MM.1S (cell line): Measurements from ENCODE around the gene PREX1.

ENCODE experiments used
- CTCF ChIP-seq: fragments of 300-600 bp; sonication (generic); IDR thresholded peaks from 2 replicates; pipeline ENCODE4 v1.5.1; 2016; ENCODE audit warnings: antibody characterized with exemption, low read length, mixed read lengths
- EZH2 ChIP-seq: fragments of 300-600 bp; sonication (generic); optimal IDR thresholded peaks from 2 replicates; pipeline ENCODE3; 2017; ENCODE audit warnings: low read depth, mild to moderate bottlenecking, antibody characterized with exemption, low read length, mixed read lengths

DNA sequence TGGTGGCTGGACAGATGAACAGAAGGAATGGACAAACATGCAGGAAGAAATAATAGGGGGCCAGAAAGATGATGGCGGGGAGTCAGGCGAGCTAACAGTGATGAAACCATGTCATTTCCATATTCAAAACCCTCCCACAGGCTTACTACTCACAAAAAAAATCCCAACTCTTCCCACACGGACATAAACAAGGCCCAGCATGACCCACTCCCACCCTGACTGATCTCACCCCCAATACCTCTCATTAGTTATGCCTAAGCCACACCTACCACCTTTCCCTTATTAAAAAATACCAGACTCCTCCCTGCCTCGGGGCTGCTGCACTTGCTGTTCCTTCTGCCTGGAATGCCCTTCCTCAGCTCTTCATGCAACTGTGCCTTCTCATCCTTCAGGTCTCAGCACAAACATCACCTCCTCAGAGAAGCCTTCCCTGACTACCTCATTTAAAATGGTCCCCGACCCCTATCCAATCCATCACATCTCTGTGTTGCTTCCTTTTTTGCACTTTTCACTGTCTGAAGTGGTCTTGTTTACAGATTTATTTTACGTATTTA is 145.8 kb downstream of the PREX1 start:
- TF ChIP-seq CTCF: no peak
- no peak for TF ChIP-seq EZH2
